Measurements from ENCODE around the gene PDE4D.

- TF ChIP-seq, protein P1, sequence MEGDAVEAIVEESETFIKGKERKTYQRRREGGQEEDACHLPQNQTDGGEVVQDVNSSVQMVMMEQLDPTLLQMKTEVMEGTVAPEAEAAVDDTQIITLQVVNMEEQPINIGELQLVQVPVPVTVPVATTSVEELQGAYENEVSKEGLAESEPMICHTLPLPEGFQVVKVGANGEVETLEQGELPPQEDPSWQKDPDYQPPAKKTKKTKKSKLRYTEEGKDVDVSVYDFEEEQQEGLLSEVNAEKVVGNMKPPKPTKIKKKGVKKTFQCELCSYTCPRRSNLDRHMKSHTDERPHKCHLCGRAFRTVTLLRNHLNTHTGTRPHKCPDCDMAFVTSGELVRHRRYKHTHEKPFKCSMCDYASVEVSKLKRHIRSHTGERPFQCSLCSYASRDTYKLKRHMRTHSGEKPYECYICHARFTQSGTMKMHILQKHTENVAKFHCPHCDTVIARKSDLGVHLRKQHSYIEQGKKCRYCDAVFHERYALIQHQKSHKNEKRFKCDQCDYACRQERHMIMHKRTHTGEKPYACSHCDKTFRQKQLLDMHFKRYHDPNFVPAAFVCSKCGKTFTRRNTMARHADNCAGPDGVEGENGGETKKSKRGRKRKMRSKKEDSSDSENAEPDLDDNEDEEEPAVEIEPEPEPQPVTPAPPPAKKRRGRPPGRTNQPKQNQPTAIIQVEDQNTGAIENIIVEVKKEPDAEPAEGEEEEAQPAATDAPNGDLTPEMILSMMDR (IDR thresholded peaks at IDR 0.05; ENCODE audit: low read length) = no peak
- TF ChIP-seq EZH2phosphoT487 (IDR thresholded peaks at IDR 0.05; ENCODE audit: low read length) = no peak
Measured at GRCh38 chr5:59104400-59105127, 789.0 kb downstream of the PDE4D start.

Data from MM.1S (cell line).